HG03520 (cell line): ENCODE data around the gene ARNT2.

Experiments used
- ATAC-seq: cut with Tn5 transposase; IDR thresholded peaks from one replicate; pipeline ENCODE4 v1.9.1; 2021; ENCODE audit warnings: mild to moderate bottlenecking, moderate library complexity; ENCODE audit not compliant: unreplicated experiment

The ARNT2 gene

GRCh38 chr15:80568876-80569605 lies 164.9 kb downstream of the ARNT2 start:
- ATAC-seq = no peak

GRCh38 chr15:80569656-80570055 lies 165.5 kb downstream of the ARNT2 start:
- no peak for ATAC-seq

DNA sequence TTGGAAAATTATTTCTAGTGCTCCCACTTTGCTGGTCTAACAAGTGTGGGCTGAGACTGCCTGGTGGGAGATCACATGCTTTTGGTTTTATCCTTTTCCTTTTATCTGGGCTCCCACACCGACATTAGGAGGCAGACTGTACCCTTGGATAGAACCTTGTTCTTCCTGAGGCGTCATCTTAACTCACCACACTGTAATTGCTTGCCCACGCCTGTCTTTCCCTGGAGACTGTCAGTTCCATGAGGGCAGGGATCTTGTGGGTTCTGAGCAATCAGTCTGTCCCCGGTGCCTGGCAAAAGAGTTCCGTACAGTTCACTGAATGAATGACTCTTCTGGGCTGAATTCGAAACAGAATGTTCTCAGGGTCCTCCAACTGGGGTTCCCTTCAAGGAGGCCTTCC lies 166.4 kb downstream of the ARNT2 start:
- ATAC-seq = no peak

DNA sequence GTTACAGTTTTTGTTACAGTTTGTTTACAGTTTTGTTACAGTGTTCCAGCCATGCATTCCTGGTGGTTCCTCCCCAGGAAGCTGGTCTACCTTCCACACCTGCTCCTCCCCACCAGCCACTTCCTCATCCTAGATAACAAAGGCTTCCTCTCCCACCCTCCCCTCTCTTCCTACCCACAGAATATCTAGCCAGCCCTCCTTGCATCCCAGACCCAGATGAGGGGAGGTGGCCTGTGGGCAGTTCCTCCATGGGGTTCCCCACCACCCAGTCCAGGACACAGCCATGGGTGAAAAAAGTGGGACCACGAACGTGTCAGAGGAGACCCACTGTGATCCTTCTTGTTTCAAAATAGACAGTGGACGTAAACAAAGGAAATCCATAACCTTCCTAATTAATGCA lies 168.2 kb downstream of the ARNT2 start:
- ATAC-seq = no peak

DNA sequence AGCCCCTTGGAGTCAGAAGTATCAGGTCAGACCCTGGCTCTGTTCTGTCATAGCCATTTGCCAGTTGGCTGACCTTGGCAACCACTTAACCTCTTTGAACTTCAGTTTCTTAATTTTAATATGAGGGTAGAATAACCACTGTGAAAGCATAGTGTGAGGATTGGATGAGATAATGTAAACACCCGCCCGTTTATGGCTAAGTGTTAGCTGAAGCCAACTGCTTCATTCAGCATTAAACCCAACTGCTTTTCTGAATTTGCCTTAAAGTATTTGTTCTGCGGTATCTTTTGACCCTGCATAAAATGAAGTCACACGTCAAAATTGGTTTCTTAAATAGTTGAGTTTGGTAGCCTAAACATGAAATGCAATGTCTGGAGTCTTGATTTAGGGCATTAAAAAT lies 169.4 kb downstream of the ARNT2 start:
- no peak for ATAC-seq

GRCh38 chr15:80574590-80574989 lies 170.4 kb downstream of the ARNT2 start:
- no peak for ATAC-seq

- no peak for ATAC-seq
Measured at GRCh38 chr15:80576519-80577090, 172.4 kb downstream of the ARNT2 start.

DNA sequence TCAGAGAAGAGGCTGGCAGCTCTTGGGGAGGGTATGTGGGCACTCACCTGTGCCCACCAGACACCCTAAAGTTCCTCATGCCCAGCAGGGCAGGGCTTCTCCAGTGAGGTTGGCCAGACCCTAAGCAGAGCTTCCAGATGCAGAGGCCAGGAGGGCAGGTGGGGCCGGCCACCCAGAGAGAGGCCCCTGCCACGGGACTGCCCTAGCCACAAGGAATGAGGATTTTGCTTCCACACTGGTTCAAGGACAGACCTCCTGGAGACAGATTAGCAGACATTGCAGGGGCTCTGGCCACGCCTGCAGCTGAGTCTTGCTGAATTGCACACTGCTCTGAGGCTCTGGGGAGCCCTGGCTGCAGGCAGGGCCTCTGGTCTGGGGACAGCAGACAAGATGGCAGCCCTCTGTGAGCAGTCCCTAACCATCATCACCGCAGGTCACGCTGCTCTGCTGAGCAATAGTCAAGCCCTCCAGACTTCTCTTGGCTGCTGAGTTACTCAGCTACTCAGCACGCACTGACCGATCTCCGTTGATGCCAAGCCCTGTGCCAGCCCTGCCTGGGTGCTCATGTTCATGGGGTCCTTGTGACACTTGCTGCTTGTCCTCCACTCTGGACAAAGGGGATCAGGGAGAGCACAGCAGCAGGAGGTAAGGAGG lies 173.5 kb downstream of the ARNT2 start:
- ATAC-seq = no peak

GRCh38 chr15:80578206-80578595 lies 174.0 kb downstream of the ARNT2 start:
- ATAC-seq = no peak

- ATAC-seq = no peak
Measured at GRCh38 chr15:80578871-80579270, 174.7 kb downstream of the ARNT2 start.

DNA sequence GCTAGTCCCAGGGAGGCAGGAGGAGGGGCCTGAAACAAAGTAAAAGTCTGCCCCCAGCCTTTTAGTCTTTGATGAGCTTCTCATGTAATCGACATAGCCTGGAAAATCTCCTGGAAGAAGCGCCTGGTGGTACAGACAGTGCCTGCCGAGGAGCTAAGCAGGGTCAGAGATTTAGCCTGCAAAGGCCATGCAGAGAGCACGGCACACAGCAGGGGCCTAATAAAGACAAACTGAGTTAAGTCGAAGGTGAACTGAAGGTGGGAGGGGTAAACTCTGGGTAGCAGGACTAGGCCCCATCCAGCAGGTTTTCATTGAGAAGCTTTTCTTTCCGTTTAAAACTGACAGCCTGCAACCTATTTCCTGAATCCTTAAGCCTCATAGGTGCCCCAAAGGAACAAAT lies 175.4 kb downstream of the ARNT2 start:
- no peak for ATAC-seq

DNA sequence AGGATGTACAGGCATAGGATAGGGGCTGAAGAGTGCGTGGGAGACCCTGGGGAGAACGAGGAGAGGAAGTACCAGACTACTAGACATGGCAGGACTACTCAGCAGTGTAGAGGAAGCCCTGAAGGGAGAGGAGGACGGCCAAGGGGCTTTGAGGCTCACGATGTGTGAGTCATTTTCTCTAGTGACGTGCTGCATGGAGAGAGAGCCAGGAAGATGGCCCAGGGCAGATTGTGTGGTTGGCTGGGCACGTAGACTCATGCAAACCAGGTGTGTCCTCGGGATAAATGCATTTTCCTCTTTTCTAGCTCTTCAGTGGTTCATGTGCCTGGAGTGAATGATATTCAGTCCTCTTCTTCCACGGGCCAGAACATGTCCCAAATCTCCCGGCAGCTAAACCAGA lies 175.9 kb downstream of the ARNT2 start:
- no peak for ATAC-seq

- ATAC-seq = no peak
Measured at GRCh38 chr15:80580536-80581260, 176.5 kb downstream of the ARNT2 start.

GRCh38 chr15:80581976-80582375 lies 177.8 kb downstream of the ARNT2 start:
- ATAC-seq = no peak

DNA sequence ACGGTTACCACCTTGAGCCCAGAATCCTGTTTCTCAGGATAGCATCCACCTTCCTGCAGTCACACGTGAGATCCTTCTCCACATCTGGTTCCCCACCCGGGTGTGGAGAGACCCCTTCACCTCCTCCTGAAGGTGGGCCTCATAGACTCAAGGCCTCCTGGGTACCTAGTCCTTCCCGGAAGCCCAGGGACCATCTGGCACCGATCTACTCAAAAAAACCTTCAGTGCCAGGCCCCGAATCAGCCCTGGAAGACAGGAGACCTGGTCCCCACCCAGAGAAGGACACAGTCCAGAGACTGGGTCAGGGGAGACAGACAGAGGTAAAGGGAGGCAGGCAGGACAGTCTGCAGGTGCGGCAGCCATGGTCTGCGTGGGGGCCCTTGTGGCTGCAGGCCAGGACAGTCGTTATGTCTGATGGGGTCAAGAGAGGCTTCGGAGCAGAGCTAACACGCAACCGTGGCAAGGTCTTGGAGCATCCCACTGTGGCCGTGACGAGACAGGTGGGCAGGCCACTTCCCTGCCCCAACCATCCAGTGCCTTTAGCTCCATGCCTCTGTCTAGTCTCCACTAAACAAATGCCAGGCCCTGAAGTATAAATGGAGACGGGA lies 178.7 kb downstream of the ARNT2 start:
- ATAC-seq = no peak

GRCh38 chr15:80584561-80584964 lies 180.4 kb downstream of the ARNT2 start:
- no peak for ATAC-seq

GRCh38 chr15:80584973-80585525 lies 180.9 kb downstream of the ARNT2 start:
- no peak for ATAC-seq

DNA sequence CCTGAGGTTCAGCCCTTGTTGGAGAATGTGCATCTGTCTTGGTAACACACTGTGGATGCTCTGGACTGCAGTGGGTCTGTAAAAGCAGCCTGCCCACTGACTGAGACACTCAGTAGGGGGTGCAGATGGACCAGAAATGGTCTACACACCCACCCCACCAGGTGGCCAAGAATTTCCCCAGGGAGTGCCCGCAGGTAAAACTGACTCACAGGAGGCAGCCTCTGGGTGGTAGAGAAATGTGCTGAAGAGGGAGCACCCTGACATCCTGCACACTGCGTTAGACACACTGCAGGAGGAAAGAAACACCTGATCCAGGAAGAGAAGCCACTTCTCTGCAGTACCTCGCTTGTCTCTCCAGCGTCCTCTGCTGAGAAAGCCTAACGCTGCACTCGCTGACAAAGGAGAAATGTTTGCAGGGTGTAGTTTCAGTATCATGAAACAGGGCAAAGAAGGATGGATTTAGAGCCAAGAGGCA lies 181.4 kb downstream of the ARNT2 start:
- no peak for ATAC-seq

DNA sequence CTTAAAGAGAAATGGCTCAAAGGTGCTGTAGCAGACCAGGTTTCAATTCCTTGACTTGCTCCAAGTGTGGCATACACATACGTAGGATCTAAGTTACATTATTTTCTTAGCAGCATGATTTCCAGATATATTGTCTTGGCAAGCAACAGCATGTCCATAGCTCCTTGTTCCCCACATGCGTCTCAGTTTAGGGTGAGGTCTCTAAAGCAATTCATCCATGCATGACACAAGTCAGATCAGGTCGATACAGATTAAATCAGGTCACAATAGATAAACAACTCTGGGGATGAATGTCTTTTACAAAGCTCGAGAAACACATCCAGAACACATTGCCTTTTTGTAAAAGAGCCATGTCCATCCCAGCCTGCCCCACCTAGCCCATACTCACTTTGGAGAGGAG lies 182.0 kb downstream of the ARNT2 start:
- no peak for ATAC-seq

GRCh38 chr15:80587007-80587406 lies 182.8 kb downstream of the ARNT2 start:
- ATAC-seq = no peak
